Smooth muscle cell of the coronary artery (primary cell): ENCODE results near the gene ZNF791. TPM values are rescaled to one million over a fixed set of nuclear protein-coding genes. Genes with fewer than 3 reads are reported as not detected.

Experiments used
- total RNA-seq: library from RNA; depleted of rRNA; stranded (reverse); fragments of >200 nt; gene quantifications from 2 replicates; pipeline ENCODE4 v1.2.3, GENCODE V29; 2014; ENCODE audit warnings: low replicate concordance

ZNF791 gene
- total RNA-seq = 6.1 and 8.9 TPM in 2 replicates

GRCh38 chr19:12610540-12611360 is at the start of gene ZNF791, which contains the start of gene ZNF490:
TSS of gene ZNF791 (plus strand) at chr19:12610920. CDS start at chr19:12611080, 160 bp downstream.
TSS of gene ZNF490 (minus strand) at chr19:12610813. CDS start at chr19:12610680, 133 bp downstream.

DNA sequence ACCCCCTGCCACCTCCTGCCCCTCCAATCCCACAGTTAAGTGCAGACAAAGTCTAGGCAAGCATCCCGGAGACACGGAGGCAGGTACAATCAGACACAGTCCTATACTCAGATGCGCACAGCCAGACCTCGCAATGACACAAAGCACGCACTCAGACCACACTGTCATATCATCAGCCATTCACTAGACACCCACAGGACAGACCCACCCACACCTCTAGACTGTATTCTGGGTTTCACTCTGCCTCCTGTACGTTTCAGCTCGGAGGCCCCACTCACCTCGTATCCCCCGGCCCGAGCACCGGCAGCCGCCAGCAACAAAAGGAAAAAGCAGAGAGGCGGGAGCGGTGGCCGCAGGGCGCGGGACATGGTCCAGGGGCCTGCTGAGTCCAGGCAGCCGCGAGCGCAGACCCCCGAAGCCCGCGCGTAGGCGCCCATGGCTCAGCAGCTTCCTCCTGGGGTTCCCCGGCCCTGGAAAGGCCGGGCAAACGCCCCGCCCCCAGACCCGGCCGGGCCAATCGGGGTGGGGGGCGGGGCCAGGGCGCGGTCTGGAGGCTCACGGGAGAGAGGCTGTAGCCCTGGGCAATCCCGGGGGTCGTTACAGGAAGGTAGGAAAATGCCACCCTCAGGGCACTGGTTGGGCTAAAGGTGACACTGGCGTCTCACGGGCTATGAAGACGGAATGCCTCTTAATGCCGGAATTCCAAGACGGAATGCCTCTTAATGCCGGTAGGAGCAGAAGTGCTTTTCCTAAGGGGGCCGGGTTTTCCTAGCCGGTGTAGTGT is 55.7 kb downstream of the ZNF791 start, which contains the start of the genes MAN2B1 and WDR83:
TSS of gene MAN2B1 (minus strand) at position 478 of the 784 bp plus-strand sequence. CDS start at position 437, 41 bp downstream.
TSS of gene WDR83 (plus strand) at position 543 of the 784 bp plus-strand sequence. CDS start 2,984 bp downstream, outside the sequence.

DNA sequence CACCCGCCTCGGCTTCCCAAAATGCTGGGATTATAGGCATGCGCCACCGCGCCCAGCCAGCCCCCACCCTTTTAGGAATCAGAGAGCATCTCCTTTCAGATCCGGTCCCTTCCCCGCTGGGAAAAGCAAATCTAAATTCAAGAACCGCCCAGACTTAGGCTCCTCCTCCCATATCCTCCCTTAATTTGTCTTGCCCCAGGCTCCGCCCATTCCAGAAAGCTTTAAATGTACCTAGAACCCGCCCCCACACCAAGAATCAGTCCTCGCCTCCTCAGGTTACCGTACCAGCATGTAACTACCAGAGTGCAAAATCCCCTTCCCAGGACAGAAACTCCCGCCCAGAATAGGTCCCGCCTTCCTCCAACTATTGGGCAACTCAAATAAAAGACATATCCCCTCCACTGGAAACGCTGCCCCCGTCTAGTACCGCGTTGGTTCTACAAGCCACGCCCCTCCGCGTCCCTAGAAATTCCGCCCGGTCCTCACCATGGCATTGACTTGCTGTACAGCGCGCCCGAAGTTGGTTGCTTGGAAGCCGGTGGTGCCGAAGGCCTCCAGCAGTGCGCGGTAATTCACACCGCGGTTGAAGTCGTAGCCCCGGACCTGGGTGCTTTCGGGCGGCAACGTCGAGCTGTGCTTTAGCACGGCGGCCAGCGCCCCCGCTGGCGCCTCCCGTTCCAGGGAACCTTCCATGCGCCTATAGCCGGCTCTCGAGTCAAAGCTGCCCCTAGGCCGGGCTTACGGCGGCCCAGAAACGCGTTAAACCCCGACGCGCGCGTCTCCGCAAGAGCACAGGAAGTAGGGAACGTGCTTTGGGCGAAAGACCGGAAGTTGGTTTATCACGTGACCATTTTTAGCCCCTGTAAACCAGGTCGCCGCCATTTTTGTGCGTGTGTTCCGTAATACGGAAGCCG is 70.6 kb downstream of the ZNF791 start, which contains the start of gene DHPS:
TSS of gene DHPS (minus strand) at position 807 of the 914 bp plus-strand sequence. CDS start at position 693, 114 bp downstream.

Other genes starting within 250 kb of the ZNF791 start
- 4.0 and 4.8 TPM in 2 replicates for gene ZNF442, start 245.2 kb upstream of the ZNF791 start, total RNA-seq
- 2.2 TPM in 2 replicates for gene ZNF799, start 209.6 kb upstream of the ZNF791 start, total RNA-seq
- 1.8 and 2.9 TPM in 2 replicates for gene ZNF443, start 169.9 kb upstream of the ZNF791 start, total RNA-seq
- 2.8 and 3.2 TPM in 2 replicates for gene ZNF709, start 126.1 kb upstream of the ZNF791 start, total RNA-seq
- 4.0 and 9.5 TPM in 2 replicates for gene ZNF564, start 59.4 kb upstream of the ZNF791 start, total RNA-seq
- 6.4 and 6.8 TPM in 2 replicates for gene ZNF490, start 107 bp upstream of the ZNF791 start, total RNA-seq
- 29.1 and 32.4 TPM in 2 replicates for gene MAN2B1, start 55.8 kb downstream of the ZNF791 start, total RNA-seq
- 11.0 and 13.0 TPM in 2 replicates for gene WDR83, start 55.9 kb downstream of the ZNF791 start, total RNA-seq
- 57.6 and 65.5 TPM in 2 replicates for gene DHPS, start 71.0 kb downstream of the ZNF791 start, total RNA-seq
- gene GNG14, start 77.1 kb downstream of the ZNF791 start, total RNA-seq = not detected in 2 replicates
- gene FBXW9, start 85.7 kb downstream of the ZNF791 start, total RNA-seq = 2.8 and 8.0 TPM in 2 replicates
- 26.8 and 65.9 TPM in 2 replicates for gene TNPO2, start 113.0 kb downstream of the ZNF791 start, total RNA-seq
- 133 and 152 TPM in 2 replicates for gene TRIR, start 123.8 kb downstream of the ZNF791 start, total RNA-seq
- gene GET3, start 126.6 kb downstream of the ZNF791 start, total RNA-seq = 107 and 190 TPM in 2 replicates
- not detected in 2 replicates for gene BEST2, start 140.9 kb downstream of the ZNF791 start, total RNA-seq
- gene HOOK2, start 164.6 kb downstream of the ZNF791 start, total RNA-seq = 15.7 and 18.7 TPM in 2 replicates
- gene JUNB, start 180.6 kb downstream of the ZNF791 start, total RNA-seq = 33.2 and 138 TPM in 2 replicates
- gene PRDX2, start 190.9 kb downstream of the ZNF791 start, total RNA-seq = 169 and 248 TPM in 2 replicates
- gene THSD8, start 191.1 kb downstream of the ZNF791 start, total RNA-seq = 0.30 TPM in 1 of 2 replicates, not detected in the other
- 9.7 and 15.9 TPM in 2 replicates for gene RNASEH2A, start 195.7 kb downstream of the ZNF791 start, total RNA-seq
- not detected in 2 replicates for gene RTBDN, start 223.7 kb downstream of the ZNF791 start, total RNA-seq
- 0.35 TPM in 1 of 2 replicates, not detected in the other for gene MAST1, start 227.6 kb downstream of the ZNF791 start, total RNA-seq